Measurements from ENCODE around the gene BCORL1.

DNA sequence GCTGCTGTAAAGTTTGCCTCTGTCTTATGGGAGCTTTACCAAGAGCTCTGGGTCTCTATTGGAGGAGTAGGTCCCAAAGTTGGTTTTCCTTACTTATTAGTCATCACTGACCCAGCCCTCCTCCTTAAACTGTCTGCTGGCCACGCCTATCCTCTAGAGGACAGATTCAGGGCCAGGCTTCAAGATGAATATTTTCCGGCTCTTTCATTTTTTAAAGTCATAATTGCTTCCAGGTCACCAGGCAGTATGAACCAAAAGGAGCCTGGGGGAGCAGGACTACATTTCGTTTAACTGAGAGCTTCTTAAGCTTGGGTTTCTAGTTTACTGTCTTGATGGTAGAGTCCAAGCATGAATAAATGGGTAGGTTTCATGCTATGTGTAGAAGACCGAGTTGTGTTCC, 13.7 kb downstream of the BCORL1 start:
- TF ChIP-seq, protein P1, sequence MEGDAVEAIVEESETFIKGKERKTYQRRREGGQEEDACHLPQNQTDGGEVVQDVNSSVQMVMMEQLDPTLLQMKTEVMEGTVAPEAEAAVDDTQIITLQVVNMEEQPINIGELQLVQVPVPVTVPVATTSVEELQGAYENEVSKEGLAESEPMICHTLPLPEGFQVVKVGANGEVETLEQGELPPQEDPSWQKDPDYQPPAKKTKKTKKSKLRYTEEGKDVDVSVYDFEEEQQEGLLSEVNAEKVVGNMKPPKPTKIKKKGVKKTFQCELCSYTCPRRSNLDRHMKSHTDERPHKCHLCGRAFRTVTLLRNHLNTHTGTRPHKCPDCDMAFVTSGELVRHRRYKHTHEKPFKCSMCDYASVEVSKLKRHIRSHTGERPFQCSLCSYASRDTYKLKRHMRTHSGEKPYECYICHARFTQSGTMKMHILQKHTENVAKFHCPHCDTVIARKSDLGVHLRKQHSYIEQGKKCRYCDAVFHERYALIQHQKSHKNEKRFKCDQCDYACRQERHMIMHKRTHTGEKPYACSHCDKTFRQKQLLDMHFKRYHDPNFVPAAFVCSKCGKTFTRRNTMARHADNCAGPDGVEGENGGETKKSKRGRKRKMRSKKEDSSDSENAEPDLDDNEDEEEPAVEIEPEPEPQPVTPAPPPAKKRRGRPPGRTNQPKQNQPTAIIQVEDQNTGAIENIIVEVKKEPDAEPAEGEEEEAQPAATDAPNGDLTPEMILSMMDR (IDR thresholded peaks at IDR 0.05) = no peak
- TF ChIP-seq POLR2A (IDR thresholded peaks at IDR 0.05) = no peak

All from esophagus squamous epithelium (tissue), 4 donors.